ENCODE measurements around the gene DAB1. TPM values are rescaled to one million over a fixed set of nuclear protein-coding genes. Genes with fewer than 3 reads are reported as not detected.

DAB1 gene
- total RNA-seq, 1 donor from 2014 or later = not detected

DNA sequence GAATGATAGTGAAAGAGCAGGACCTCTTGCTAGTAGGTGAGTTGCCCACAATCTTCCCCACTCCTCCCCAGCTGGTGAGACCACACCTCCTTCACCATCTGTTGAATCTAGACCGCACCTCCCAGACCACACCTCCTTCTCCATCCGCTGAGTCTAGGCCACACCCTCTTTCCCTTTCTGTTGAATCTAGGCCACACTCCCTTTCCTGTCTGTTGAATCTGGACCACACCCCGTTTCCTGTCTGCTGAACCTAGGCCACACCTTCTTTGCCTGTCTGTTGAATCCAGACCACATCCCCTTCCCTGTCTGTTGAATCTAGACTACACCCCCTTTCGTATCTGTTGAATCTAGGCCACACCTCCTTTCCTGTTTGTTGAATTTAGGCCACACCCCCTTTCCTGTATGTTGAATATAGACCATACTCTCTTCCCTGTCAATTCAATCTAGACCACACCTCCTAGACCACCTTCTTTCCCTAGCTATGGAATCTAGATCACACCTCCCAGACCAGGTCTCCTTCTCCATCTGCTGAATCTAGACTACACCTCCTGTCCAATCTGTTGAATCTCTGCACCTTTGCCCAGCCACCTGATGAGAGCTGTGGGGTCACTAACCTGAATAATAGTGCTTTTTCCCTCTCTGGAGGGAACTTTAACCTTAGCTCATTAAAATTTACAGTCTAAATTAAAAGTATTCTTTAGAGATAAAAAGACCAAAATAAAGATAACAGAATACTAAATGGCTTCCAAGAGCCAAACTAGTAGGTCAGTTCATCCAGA is 116.3 kb downstream of the DAB1 start:
- no peak overlapping the region for H3K27ac Mint-ChIP-seq (ENCODE audit: unreplicated experiment)
- TF ChIP-seq, protein P1, sequence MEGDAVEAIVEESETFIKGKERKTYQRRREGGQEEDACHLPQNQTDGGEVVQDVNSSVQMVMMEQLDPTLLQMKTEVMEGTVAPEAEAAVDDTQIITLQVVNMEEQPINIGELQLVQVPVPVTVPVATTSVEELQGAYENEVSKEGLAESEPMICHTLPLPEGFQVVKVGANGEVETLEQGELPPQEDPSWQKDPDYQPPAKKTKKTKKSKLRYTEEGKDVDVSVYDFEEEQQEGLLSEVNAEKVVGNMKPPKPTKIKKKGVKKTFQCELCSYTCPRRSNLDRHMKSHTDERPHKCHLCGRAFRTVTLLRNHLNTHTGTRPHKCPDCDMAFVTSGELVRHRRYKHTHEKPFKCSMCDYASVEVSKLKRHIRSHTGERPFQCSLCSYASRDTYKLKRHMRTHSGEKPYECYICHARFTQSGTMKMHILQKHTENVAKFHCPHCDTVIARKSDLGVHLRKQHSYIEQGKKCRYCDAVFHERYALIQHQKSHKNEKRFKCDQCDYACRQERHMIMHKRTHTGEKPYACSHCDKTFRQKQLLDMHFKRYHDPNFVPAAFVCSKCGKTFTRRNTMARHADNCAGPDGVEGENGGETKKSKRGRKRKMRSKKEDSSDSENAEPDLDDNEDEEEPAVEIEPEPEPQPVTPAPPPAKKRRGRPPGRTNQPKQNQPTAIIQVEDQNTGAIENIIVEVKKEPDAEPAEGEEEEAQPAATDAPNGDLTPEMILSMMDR (IDR thresholded peaks at IDR 0.05) = no peak
- no peak for DNase-seq (ENCODE audit: low spot score)
- H3K4me1 Mint-ChIP-seq (ENCODE audit: low read depth) = no peaks in the 10 kb centered on the region
- H3K36me3 Mint-ChIP-seq (ENCODE audit: low read depth) = no peaks in the 10 kb centered on the region
- no peak overlapping the region for H3K4me3 Mint-ChIP-seq (ENCODE audit: unreplicated experiment)
- H3K9me3 Mint-ChIP-seq (ENCODE audit: low read depth) = peaks cover 3% of the 10 kb centered on the region
- peaks cover 3% of the 10 kb centered on the region for H3K27me3 Mint-ChIP-seq (ENCODE audit: low read depth)

- TF ChIP-seq, protein P1 (IDR thresholded peaks at IDR 0.05) = no peak
- H3K4me3 Mint-ChIP-seq (ENCODE audit: unreplicated experiment) = no peak overlapping the region
- no peak overlapping the region for H3K27ac Mint-ChIP-seq (ENCODE audit: unreplicated experiment)
- H3K36me3 Mint-ChIP-seq (ENCODE audit: low read depth) = no peaks in the 10 kb centered on the region
- H3K9me3 Mint-ChIP-seq (ENCODE audit: low read depth) = peaks cover 3% of the 10 kb centered on the region
- no peak for DNase-seq (ENCODE audit: low spot score)
- H3K4me1 Mint-ChIP-seq (ENCODE audit: low read depth) = peaks cover 4% of the 10 kb centered on the region
- H3K27me3 Mint-ChIP-seq (ENCODE audit: low read depth) = no peaks in the 10 kb centered on the region
Observed at GRCh38 chr1:57304591-57304990, 119.3 kb downstream of the DAB1 start.

- no peak for DNase-seq (ENCODE audit: low spot score)
- H3K36me3 Mint-ChIP-seq (ENCODE audit: low read depth) = no peaks in the 10 kb centered on the region
- H3K4me3 Mint-ChIP-seq (ENCODE audit: unreplicated experiment) = no peak overlapping the region
- peaks cover 4% of the 10 kb centered on the region for H3K4me1 Mint-ChIP-seq (ENCODE audit: low read depth)
- no peak overlapping the region for H3K27ac Mint-ChIP-seq (ENCODE audit: unreplicated experiment)
- no peaks in the 10 kb centered on the region for H3K27me3 Mint-ChIP-seq (ENCODE audit: low read depth)
- TF ChIP-seq, protein P1 (IDR thresholded peaks at IDR 0.05) = no peak
- H3K9me3 Mint-ChIP-seq (ENCODE audit: low read depth) = peaks cover 3% of the 10 kb centered on the region
Observed at GRCh38 chr1:57302812-57303596, 120.9 kb downstream of the DAB1 start.

- DNase-seq (ENCODE audit: low spot score) = no peak
- H3K27me3 Mint-ChIP-seq (ENCODE audit: low read depth) = peaks cover 3% of the 10 kb centered on the region
- H3K9me3 Mint-ChIP-seq (ENCODE audit: low read depth) = no peaks in the 10 kb centered on the region
- no peak overlapping the region for H3K4me3 Mint-ChIP-seq (ENCODE audit: unreplicated experiment)
- TF ChIP-seq, protein P1 (IDR thresholded peaks at IDR 0.05) = no peak
- H3K36me3 Mint-ChIP-seq (ENCODE audit: low read depth) = no peaks in the 10 kb centered on the region
- H3K27ac Mint-ChIP-seq (ENCODE audit: unreplicated experiment) = no peak overlapping the region
- H3K4me1 Mint-ChIP-seq (ENCODE audit: low read depth) = peaks cover 4% of the 10 kb centered on the region
Observed at GRCh38 chr1:57300186-57300585, 123.7 kb downstream of the DAB1 start.

DNA sequence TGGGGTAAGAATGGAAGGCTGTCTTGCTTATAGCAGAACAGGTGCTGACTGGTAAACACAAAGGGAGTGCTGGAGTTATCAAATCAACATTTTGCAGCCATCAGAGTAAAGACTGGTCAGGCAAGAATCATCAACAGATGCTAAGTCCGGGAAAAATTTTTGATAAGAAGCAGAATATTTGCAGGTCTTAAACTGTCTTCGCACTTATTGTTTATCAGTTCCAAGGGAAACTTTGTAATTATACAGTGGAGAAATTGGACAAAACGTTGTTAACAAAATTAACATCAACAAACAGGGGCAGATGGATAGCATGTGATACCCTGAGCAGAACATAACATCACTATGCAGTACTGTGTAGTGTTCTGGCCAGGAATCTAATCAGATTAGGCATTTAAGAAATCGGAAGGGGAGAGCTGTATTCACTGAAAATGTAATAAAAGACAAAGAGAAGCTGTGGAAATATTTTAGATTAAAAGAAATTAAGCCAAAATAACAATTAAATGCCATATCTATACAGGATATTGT is 127.1 kb downstream of the DAB1 start:
- DNase-seq (ENCODE audit: low spot score) = no peak
- TF ChIP-seq, protein P1 (IDR thresholded peaks at IDR 0.05) = no peak
- Mint-ChIP-seq H3K9me3 (ENCODE audit: low read depth) (no peaks in the 10 kb centered on the region), H3K27me3 (ENCODE audit: low read depth) (peaks cover 6% of the 10 kb centered on the region), H3K27ac (ENCODE audit: unreplicated experiment) (no peak overlapping the region), H3K4me1 (ENCODE audit: low read depth) (peaks cover 4% of the 10 kb centered on the region), H3K36me3 (ENCODE audit: low read depth) (no peaks in the 10 kb centered on the region), H3K4me3 (ENCODE audit: unreplicated experiment) (no peak overlapping the region)
